ENCODE measurements around the gene BRWD1.

GRCh38 chr21:39175665-39176064, 137.8 kb downstream of the BRWD1 start:
- TF ChIP-seq POLR2AphosphoS5 (IDR thresholded peaks at IDR 0.05) (no peak), POLR2A (IDR thresholded peaks at IDR 0.05) (no peak), CTCF (IDR thresholded peaks at IDR 0.05) (no peak)
